NB4 (cell line): ENCODE results near the gene TSSC4.

ENCODE experiments used
- CTCF ChIP-seq: IDR thresholded peaks from one replicate; pipeline ENCODE4 v1.5.1; 2012; ENCODE audit warnings: low read depth, low read length
- POLR2A ChIP-seq: IDR thresholded peaks from 2 replicates; pipeline ENCODE4 v1.6.1; 2011; ENCODE audit warnings: mild to moderate bottlenecking; ENCODE audit not compliant: insufficient read length; ENCODE audit errors: extremely low read depth

- TF ChIP-seq CTCF: no peak
- TF ChIP-seq POLR2A: no peak
Observed at GRCh38 chr11:2443881-2444820, 43.6 kb downstream of the TSSC4 start, which contains the start of gene TRPM5.
